GM12873 (cell line): ENCODE measurements around the gene ATM.

Experiments used
- TF ChIP-seq, protein P1 (sequence below): IDR thresholded peaks from 2 replicates; pipeline ENCODE4 v1.5.1; 2012; ENCODE audit warnings: low read depth, mild to moderate bottlenecking, moderate library complexity, low read length, control low read depth; ENCODE audit not compliant: insufficient read depth; ENCODE audit errors: missing control alignments

ATM gene, protein sequence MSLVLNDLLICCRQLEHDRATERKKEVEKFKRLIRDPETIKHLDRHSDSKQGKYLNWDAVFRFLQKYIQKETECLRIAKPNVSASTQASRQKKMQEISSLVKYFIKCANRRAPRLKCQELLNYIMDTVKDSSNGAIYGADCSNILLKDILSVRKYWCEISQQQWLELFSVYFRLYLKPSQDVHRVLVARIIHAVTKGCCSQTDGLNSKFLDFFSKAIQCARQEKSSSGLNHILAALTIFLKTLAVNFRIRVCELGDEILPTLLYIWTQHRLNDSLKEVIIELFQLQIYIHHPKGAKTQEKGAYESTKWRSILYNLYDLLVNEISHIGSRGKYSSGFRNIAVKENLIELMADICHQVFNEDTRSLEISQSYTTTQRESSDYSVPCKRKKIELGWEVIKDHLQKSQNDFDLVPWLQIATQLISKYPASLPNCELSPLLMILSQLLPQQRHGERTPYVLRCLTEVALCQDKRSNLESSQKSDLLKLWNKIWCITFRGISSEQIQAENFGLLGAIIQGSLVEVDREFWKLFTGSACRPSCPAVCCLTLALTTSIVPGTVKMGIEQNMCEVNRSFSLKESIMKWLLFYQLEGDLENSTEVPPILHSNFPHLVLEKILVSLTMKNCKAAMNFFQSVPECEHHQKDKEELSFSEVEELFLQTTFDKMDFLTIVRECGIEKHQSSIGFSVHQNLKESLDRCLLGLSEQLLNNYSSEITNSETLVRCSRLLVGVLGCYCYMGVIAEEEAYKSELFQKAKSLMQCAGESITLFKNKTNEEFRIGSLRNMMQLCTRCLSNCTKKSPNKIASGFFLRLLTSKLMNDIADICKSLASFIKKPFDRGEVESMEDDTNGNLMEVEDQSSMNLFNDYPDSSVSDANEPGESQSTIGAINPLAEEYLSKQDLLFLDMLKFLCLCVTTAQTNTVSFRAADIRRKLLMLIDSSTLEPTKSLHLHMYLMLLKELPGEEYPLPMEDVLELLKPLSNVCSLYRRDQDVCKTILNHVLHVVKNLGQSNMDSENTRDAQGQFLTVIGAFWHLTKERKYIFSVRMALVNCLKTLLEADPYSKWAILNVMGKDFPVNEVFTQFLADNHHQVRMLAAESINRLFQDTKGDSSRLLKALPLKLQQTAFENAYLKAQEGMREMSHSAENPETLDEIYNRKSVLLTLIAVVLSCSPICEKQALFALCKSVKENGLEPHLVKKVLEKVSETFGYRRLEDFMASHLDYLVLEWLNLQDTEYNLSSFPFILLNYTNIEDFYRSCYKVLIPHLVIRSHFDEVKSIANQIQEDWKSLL (N-terminal part only)

DNA sequence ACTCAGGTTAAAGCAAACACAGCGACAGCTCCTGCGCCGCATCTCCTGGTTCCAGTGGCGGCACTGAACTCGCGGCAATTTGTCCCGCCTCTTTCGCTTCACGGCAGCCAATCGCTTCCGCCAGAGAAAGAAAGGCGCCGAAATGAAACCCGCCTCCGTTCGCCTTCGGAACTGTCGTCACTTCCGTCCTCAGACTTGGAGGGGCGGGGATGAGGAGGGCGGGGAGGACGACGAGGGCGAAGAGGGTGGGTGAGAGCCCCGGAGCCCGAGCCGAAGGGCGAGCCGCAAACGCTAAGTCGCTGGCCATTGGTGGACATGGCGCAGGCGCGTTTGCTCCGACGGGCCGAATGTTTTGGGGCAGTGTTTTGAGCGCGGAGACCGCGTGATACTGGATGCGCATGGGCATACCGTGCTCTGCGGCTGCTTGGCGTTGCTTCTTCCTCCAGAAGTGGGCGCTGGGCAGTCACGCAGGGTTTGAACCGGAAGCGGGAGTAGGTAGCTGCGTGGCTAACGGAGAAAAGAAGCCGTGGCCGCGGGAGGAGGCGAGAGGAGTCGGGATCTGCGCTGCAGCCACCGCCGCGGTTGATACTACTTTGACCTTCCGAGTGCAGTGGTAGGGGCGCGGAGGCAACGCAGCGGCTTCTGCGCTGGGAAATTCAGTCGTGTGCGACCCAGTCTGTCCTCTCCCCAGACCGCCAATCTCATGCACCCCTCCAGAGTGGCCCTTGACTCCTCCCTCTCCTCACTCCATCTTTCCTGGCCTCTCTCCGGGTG is at the start of gene ATM, which contains the start of gene NPAT:
Gene ATM, plus strand, starts transcription at position 494 of the 774 bp plus-strand sequence. CDS start 4,558 bp downstream, outside the sequence.
Gene NPAT, minus strand, starts transcription at position 65 of the 774 bp plus-strand sequence. CDS start 102 bp downstream, outside the sequence.
- TF ChIP-seq, protein P1, sequence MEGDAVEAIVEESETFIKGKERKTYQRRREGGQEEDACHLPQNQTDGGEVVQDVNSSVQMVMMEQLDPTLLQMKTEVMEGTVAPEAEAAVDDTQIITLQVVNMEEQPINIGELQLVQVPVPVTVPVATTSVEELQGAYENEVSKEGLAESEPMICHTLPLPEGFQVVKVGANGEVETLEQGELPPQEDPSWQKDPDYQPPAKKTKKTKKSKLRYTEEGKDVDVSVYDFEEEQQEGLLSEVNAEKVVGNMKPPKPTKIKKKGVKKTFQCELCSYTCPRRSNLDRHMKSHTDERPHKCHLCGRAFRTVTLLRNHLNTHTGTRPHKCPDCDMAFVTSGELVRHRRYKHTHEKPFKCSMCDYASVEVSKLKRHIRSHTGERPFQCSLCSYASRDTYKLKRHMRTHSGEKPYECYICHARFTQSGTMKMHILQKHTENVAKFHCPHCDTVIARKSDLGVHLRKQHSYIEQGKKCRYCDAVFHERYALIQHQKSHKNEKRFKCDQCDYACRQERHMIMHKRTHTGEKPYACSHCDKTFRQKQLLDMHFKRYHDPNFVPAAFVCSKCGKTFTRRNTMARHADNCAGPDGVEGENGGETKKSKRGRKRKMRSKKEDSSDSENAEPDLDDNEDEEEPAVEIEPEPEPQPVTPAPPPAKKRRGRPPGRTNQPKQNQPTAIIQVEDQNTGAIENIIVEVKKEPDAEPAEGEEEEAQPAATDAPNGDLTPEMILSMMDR: peak; percentile 84

DNA sequence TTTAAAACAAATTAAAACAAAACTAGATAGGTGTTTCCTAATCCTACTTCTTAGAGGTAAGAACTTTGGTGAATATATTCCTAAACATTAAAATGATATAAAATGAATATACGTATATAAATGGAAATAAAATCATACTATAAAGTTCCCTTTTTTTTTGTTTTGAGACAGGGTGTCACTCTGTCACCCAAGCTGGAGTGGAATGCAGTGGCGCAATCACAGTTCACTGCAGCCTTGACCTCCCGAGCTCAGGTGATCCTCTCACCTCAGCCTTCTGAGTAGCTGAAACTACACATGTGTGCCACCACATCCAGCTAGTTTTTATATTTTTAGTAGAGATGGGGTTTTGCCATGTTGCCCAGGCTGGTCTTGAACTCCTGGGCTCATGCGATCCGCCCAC is 45.3 kb upstream of the ATM start:
- TF ChIP-seq, protein P1: no peak

DNA sequence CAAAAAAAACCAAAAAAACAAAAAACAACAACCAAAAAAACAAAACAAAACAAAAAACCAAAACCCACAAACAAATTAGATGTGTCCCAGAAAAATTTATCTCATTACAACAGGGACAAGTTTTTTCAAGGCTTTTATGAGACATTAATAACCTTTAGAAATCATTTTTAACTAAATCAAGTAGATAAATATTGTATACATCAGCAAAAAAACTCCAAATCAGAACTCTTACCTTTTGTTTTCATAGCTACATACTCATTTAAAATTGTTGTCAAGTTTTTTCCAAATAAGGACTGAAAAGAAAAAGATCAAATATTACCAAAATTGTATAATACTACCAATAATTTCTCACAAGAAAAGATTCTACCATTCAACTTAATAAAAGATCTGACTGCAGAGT is 29.1 kb upstream of the ATM start:
- TF ChIP-seq, protein P1: no peak

DNA sequence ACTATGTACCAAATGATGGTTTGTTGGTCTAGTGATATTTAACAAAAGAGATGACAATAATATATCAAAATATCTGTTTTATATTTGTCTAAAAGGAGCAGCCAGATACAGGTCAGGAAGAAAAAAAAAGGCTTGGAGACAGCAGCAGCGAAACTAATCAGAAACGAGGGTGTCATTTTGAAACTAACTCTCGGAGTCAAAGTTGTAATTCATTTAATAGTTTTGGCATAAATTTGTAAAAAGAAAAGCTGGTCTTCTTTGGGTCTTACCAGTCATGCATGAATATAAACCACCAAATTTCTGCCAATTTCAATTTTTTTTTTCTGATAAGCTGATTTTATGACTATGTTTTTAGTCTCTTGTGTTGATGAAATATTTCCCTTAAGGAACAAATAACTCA is 26.0 kb upstream of the ATM start:
- TF ChIP-seq, protein P1: no peak

DNA sequence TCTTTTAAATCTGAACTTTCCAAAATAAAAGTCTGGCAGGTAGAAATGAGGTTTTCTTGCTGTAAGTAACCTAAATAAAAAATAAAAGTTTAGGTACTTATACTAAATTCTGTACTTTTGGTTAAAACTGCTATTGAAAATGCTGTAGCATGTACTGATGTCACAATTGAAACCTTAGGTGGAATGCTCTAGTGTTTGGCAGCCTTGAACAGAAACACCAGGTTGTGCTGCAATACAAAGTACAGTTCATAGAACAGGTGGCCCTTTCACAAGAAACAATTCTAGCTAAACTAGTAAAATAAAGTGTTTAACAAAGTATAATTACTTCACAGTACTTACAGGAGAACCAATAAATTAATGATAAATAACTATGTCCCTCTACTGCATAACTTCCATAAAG is 25.5 kb upstream of the ATM start:
- TF ChIP-seq, protein P1: no peak

DNA sequence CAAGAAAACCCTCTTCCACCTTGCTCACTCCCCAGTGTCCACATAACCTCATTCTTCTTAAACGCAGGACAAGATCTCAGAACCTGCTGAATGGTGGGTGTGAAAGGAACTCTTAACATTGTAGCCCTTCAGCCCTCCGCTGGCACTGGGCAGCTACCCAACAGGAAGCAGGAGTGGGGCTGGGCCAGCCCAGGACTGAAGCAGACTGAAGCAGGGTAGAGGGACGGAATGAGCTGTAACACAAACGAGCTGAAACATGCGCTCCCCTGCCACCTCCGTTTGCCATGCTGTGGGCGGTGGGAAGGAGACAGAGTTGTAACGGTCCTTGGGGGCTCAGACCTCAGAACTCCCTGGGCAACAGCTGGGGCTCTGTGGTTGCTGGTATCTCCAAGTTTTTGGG is 24.0 kb upstream of the ATM start:
- TF ChIP-seq, protein P1: no peak
